H1 (cell line): ENCODE measurements around the gene MED28.

ENCODE experiments used
- CHD2 ChIP-seq: IDR thresholded peaks from 2 replicates; pipeline ENCODE4 v1.6.1; 2012; ENCODE audit warnings: low read length, improper control_type of control experiment
- CREB1 ChIP-seq: IDR thresholded peaks from 2 replicates; pipeline ENCODE4 v1.6.1; 2012; ENCODE audit warnings: inconsistent platforms
- EP300 ChIP-seq, 2 experiments: IDR thresholded peaks; 1 replicate in 1 of 2; 2 replicates in 1 of 2; pipeline ENCODE4 v1.6.1; 2011 to 2012; ENCODE audit warnings: low read depth in 2 of 2, low read length in 2 of 2, mild to moderate bottlenecking in 2 of 2, borderline replicate concordance in 1 of 2, inconsistent platforms in 1 of 2, moderate library complexity in 1 of 2
- HDAC2 ChIP-seq, 2 experiments: fragments of 300-600 bp in 1 of 2; sonication (generic) in 1 of 2; IDR thresholded peaks; 2 replicates each; pipeline ENCODE4 v1.6.1; 2011 to 2012; ENCODE audit warnings: low read depth in 2 of 2, low read length in 2 of 2, mild to moderate bottlenecking in 2 of 2, moderate library complexity in 2 of 2, borderline replicate concordance in 1 of 2, inconsistent platforms in 1 of 2
- HDAC6 ChIP-seq: IDR thresholded peaks from one replicate; pipeline ENCODE4 v1.7.1; 2012; ENCODE audit warnings: low read depth, mild to moderate bottlenecking, inconsistent platforms, low read length, moderate library complexity
- KDM1A ChIP-seq: fragments of 200-600, 300-600 bp; sonication (generic); IDR thresholded peaks from 2 replicates; pipeline ENCODE4 v1.7.1; 2016; ENCODE audit warnings: mild to moderate bottlenecking, low read length, borderline replicate concordance
- POLR2A ChIP-seq, 2 experiments: IDR thresholded peaks; 1 replicate in 1 of 2; 2 replicates in 1 of 2; pipeline ENCODE4 v1.6.1; 2011; ENCODE audit warnings: low read depth in 2 of 2, low read length in 2 of 2, mild to moderate bottlenecking in 2 of 2; ENCODE audit errors: control extremely low read depth in 1 of 2
- POLR2AphosphoS5 ChIP-seq: IDR thresholded peaks from 2 replicates; pipeline ENCODE4 v1.6.1; 2011; ENCODE audit warnings: low read depth, low read length
- RFX5 ChIP-seq: IDR thresholded peaks from 2 replicates; pipeline ENCODE4 v1.6.1; 2011; ENCODE audit warnings: low read depth, low read length, improper control_type of control experiment, borderline replicate concordance
- SIRT6 ChIP-seq: IDR thresholded peaks from one replicate; pipeline ENCODE4 v1.7.1; 2012; ENCODE audit warnings: low read length, inconsistent platforms
- TAF1 ChIP-seq: IDR thresholded peaks from 2 replicates; pipeline ENCODE4 v1.6.1; 2011; ENCODE audit warnings: mild to moderate bottlenecking, low read depth, low read length
- TEAD4 ChIP-seq: IDR thresholded peaks from 2 replicates; pipeline ENCODE4 v1.6.1; 2012; ENCODE audit warnings: low read depth, low read length, inconsistent platforms, mixed read lengths
- ZNF274 ChIP-seq: IDR thresholded peaks from 2 replicates; pipeline ENCODE4 v1.7.0; 2012; ENCODE audit warnings: low read length, borderline replicate concordance; ENCODE audit errors: extremely low read depth
- TF ChIP-seq, protein P1 (sequence below), 3 experiments: IDR thresholded peaks; 1 replicate in 2 of 3; 2 replicates in 1 of 3; pipeline versions ENCODE4 v1.5.1 to v1.6.1; 2011; ENCODE audit warnings: low read length in 3 of 3, mild to moderate bottlenecking in 3 of 3, inconsistent platforms in 2 of 3, low read depth in 1 of 3, moderate library complexity in 1 of 3; ENCODE audit not compliant: insufficient read depth in 1 of 3; ENCODE audit errors: control extremely low read depth in 1 of 3

DNA sequence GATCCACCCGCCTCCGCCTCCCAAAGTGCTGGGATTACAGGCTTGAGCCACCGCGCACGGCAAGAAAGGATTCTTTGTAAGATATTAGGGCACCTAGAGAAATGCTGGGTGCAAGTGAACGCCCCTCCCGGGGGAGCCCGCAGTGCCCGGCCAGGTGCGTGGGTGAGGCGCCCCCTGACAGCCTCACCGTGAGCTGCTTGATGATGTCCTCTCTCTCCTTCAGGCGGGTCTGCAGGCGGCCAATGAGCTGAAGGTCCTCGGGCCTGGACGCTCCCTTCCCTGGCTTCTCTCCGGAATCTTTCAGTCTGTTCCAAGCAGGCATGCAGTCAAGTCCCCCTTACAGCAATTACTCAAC lies 21.9 kb downstream of the MED28 start:
- no peak for TF ChIP-seq ZNF274
- TF ChIP-seq, protein P1, sequence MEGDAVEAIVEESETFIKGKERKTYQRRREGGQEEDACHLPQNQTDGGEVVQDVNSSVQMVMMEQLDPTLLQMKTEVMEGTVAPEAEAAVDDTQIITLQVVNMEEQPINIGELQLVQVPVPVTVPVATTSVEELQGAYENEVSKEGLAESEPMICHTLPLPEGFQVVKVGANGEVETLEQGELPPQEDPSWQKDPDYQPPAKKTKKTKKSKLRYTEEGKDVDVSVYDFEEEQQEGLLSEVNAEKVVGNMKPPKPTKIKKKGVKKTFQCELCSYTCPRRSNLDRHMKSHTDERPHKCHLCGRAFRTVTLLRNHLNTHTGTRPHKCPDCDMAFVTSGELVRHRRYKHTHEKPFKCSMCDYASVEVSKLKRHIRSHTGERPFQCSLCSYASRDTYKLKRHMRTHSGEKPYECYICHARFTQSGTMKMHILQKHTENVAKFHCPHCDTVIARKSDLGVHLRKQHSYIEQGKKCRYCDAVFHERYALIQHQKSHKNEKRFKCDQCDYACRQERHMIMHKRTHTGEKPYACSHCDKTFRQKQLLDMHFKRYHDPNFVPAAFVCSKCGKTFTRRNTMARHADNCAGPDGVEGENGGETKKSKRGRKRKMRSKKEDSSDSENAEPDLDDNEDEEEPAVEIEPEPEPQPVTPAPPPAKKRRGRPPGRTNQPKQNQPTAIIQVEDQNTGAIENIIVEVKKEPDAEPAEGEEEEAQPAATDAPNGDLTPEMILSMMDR (IDR thresholded peaks at IDR 0.05; ENCODE audit: control extremely low read depth in 1 of 3, insufficient read depth in 1 of 3, low read depth in 1 of 3, low read length in 3 of 3) = no peak
- no peak for TF ChIP-seq POLR2A (IDR thresholded peaks at IDR 0.05; ENCODE audit: control extremely low read depth in 1 of 2, low read depth in 2 of 2, low read length in 2 of 2)
- no peak for TF ChIP-seq CREB1
- TF ChIP-seq RFX5 = no peak
- no peak for TF ChIP-seq POLR2AphosphoS5
- no peak for TF ChIP-seq HDAC2 (IDR thresholded peaks at IDR 0.05; ENCODE audit: borderline replicate concordance in 1 of 2, low read depth in 2 of 2, low read length in 2 of 2)
- no peak for TF ChIP-seq CHD2
- no peak for TF ChIP-seq HDAC6
- TF ChIP-seq KDM1A = no peak
- TF ChIP-seq TEAD4 = no peak
- no peak for TF ChIP-seq TAF1
- no peak for TF ChIP-seq SIRT6
- TF ChIP-seq EP300 (IDR thresholded peaks at IDR 0.05; ENCODE audit: borderline replicate concordance in 1 of 2, low read depth in 2 of 2, low read length in 2 of 2) = no peak
